ENCODE results near the gene GALNT17. TPM values are rescaled to one million over a fixed set of nuclear protein-coding genes. Genes with fewer than 3 reads are reported as not detected.
"Not testable (repeated sequence)": the region's sequence is repeated elsewhere in the genome, so short reads cannot be mapped to it uniquely, and the experiment has no call there.

The GALNT17 gene
- polyA plus RNA-seq, 1 donor: 30.1 TPM

GRCh38 chr7:71705217-71705616 is 573.3 kb downstream of the GALNT17 start:
- DNase-seq: no peak

- DNase-seq: no peak
Measured at GRCh38 chr7:71705901-71706596, 574.1 kb downstream of the GALNT17 start.

GRCh38 chr7:71706597-71706975 is 574.6 kb downstream of the GALNT17 start:
- DNase-seq: no peak

- DNase-seq: no peak
Measured at GRCh38 chr7:71707041-71707440, 575.1 kb downstream of the GALNT17 start.

GRCh38 chr7:71708710-71709109 is 576.8 kb downstream of the GALNT17 start:
- DNase-seq: no peak

GRCh38 chr7:71710442-71710841 is 578.5 kb downstream of the GALNT17 start:
- no peak for DNase-seq

- no peak for DNase-seq
Measured at GRCh38 chr7:71712653-71713180, 580.8 kb downstream of the GALNT17 start.

- no peak for DNase-seq
Measured at GRCh38 chr7:71716690-71717089, 584.7 kb downstream of the GALNT17 start.

GRCh38 chr7:71718563-71718962 is 586.6 kb downstream of the GALNT17 start:
- DNase-seq: no peak

- DNase-seq: no peak
Measured at GRCh38 chr7:71721742-71722141, 589.8 kb downstream of the GALNT17 start.

- DNase-seq: no peak
Measured at GRCh38 chr7:71723859-71724258, 591.9 kb downstream of the GALNT17 start.

- no peak for DNase-seq
Measured at GRCh38 chr7:71727347-71727746, 595.4 kb downstream of the GALNT17 start.

- DNase-seq: no peak
Measured at GRCh38 chr7:71731740-71732139, 599.8 kb downstream of the GALNT17 start.

GRCh38 chr7:71733107-71733870 is 601.3 kb downstream of the GALNT17 start:
- DNase-seq: peak; percentile 89

GRCh38 chr7:71735961-71736556 is 604.1 kb downstream of the GALNT17 start:
- peak; percentile 78 for DNase-seq

GRCh38 chr7:71737931-71738540 is 606.1 kb downstream of the GALNT17 start:
- not testable (repeated sequence) for DNase-seq

GRCh38 chr7:71739520-71740173 is 607.7 kb downstream of the GALNT17 start:
- no peak for DNase-seq

GRCh38 chr7:71740174-71740560 is 608.2 kb downstream of the GALNT17 start:
- DNase-seq: no peak

- DNase-seq: no peak
Measured at GRCh38 chr7:71746006-71746405, 614.1 kb downstream of the GALNT17 start.

GRCh38 chr7:71750290-71750689 is 618.3 kb downstream of the GALNT17 start:
- DNase-seq: no peak

- no peak for DNase-seq
Measured at GRCh38 chr7:71752171-71752935, 620.4 kb downstream of the GALNT17 start.

- no peak for DNase-seq
Measured at GRCh38 chr7:71753236-71753635, 621.3 kb downstream of the GALNT17 start.

Measured in hindlimb muscle (tissue), 1 donor.